NOMO-1 treated with dmso at 0.1 percent for 144 hours (cell line): ENCODE data around the gene DUSP1.

Source experiments
- DNase-seq: peaks from one replicate; lab custom pipeline; 2025; ENCODE audit not compliant: unreplicated experiment; lab: John Stamatoyannopoulos, UW

Gene DUSP1

DNA sequence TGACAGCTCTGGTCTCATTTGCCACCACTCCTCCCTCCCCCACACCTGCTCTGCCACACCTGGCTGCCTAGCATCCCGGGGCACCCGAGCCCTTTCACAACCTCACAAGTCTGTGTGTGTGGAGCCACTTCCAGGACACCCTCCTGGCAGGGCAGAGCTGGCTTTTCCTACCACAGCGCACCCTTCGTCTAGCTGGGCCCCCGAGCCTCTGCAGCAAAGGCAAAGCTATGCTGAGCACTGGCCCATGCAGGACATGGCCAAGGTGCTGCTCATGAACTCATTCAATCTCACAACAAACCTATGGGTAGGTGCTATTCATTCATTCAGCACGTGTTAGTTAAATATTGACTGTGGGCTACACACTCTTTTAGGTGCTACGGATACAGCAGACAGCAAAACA lies 43.4 kb downstream of the DUSP1 start:
- no peak for DNase-seq

DNA sequence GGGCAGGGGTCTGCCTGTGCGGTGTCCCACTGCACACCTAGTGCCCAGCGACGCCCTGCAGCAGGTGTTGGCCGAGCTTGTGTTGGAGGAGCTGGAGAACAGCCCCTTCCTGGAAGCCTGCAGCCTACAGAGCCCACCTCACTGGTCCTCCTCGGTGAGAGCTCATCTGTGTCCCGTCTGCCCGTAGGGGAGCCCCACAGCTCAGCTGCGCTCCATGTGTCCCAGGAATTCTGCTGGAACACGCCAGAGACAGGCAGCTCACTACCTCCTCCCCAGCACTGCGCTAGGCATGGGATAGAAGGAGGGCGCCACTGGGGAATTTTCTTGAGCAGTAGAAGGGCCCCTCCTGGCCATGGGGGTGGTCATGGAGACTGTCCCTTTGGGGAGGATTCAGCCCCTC lies 44.0 kb downstream of the DUSP1 start:
- no peak for DNase-seq

DNA sequence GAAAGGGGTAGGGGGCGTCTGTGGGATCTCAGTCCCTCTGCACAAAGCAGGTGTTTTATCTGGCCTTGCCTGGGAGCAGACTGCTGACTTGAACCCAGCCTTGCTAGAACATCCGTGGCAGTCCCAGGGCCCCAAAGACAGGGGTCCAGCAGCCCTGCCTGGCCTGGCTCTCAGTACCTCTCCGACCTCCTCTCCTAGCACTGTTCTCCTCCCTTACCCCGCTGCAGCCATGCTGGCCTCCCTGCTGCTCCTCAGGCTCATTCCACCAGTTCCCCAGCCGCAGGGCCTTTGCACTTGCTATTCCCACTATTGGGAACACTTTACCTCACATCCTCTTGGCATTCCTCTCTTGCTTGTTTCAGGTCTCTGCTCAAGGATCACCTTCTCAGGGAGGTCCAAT lies 45.2 kb downstream of the DUSP1 start:
- DNase-seq: no peak

DNA sequence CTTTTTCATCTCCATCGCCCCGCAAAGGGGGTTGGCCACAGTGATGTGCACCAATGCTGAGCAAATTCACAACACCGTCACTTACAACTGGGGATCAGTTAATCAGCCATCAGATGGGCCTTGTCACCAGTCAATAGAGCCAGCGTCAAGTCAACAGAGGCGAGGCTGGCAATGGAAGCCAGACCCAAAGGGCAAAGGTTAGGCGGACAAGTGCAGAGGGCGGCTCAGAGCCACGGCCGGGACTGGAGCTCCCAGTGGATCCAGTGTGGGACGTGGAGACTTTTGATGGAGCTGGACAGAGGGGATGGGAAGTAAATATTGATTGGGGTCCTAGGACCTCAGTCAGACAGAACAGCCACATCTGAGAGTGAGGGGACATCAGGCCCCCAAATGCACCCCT lies 45.7 kb downstream of the DUSP1 start:
- DNase-seq: no peak

DNA sequence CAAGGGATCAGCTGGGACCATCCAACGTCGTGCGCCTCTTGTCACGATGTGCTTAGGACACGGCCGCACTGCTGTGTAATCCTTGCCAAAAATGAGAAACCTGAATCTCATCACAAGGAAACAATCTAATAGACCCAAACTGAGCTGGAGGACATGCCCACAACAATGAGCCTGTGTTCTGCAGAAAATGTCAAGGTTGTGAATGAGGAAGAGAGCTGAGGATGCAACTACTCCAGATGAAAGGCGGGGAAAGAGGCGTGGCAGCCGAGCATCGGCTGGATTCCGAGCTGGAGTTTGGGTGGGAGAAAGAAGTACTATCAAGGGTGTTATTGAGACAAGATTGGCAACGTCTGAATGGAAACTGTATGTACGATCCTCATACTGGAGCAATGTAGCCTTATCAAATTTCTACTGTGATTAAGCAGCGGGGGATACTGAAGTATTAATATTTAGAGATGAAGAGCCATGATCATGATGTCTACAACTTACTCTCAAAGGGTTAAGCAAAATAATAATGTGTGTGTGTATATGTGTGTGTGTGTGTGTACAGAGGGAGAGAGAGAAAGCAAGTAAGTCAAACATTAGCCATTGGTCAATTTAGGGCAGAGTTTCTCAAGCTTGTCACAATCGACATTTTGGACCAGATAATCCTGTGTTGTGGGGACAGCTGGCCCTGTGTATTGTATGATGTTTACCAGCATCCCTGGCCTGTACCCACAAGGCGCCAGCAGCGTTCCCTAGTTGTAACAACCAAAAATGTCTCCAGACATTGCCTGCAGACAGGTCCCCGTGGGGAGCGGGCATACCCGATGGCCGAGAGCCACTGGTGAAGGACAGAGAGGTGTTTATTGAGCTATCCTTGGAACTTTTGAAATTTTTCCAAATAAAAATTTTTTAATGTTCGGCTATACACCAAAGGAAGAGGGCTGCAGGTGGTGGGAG lies 46.5 kb downstream of the DUSP1 start:
- DNase-seq: no peak

DNA sequence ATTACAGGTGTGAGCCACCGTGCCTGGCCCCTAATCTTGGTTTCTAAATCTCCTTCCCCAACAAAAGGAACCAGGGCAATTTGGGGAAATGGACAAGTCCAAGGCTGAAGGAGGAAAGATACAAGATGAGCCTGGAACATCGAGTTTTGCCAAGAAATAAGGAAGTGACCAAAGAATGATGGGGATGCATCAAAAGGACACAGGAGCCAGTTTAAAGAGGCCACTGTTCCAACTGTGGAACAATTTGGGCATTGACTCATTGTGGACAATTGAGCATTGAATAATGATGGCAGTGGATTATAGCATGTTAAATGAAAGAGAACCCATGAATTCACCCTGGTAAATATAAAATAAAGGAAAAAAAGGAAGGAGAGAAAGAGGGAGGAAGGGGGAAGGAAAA lies 47.5 kb downstream of the DUSP1 start:
- no peak for DNase-seq

DNA sequence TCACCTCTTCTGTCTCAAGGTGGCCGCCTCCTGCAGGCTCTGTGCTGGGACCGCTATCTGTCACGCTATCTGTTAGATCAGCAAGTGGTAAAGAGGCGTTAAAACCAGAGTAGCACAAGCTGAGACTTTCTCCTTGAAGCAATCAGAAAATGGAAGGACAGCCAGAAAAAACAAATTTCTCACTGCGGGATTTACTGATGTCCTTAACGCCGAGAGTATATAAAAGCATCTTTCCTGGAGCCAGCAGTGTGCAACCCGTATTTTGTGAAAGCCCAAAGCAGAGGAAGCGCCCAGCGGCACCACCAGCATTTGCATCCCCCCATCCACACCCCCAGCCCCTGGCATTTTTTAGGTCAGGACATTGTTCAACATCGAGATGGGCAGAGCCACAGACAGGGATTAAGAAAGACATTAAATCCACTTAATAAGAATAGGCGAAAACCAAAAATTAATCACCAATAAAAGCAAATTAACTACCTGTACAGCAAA lies 48.6 kb downstream of the DUSP1 start:
- DNase-seq: no peak

DNA sequence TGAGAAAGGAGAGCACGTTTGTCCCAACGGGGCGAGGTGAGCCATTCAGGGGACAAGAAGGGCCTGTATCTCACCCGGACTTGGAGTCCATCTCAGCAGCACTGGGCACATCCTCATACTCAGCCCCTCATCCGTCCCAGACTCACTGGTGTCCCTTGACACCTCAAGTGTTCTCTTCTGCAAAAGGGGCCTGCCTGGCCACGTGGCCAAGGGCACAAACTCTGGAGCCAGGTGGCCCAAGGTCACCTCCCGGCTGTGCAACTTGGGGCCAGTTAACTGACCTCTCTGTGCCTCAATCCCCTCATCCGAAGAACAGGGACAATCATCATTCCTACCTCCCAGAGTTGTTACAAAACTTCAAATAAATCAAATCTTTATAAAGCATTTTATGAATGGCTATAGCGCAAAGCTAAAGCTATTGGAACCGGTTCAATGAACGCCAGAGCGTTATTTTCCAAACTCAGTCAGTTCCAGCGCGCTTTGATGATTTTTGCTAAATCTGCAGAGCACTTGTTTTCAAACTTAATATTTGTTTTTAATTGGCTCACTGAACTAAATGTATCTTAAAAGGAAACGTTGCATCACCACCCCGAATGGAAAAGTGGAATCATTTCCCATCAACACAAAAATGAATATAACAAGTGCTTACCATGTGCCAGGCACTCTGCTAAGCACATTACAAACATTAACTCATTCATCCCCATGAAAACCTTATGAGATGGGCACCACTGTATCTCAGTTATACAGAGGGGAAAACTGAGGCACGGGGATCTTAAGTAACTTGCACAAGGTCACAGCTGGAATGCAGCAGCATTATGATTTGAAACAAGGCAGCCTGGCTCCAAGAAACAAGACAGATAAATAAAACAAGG lies 49.3 kb downstream of the DUSP1 start:
- DNase-seq: no peak

DNA sequence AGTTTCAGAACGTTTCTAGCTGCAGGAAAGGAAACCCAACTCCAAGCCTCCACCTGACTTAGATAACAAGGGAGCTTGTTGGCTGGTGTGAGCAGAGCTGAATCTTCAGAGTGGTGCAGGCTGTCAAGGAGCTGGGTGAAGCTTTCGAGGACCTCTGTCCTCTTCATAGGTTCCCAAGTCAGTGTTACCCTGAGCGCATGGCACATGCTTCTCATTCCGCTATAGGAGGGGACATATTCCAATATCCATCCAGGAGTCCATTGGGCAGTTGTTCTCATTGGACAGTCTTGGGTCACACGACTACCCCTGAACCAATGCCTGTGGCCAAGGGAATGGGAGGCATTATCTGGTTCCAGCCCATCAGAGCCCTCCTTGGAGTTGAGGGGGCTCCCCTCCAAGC lies 50.3 kb downstream of the DUSP1 start:
- DNase-seq: no peak

DNA sequence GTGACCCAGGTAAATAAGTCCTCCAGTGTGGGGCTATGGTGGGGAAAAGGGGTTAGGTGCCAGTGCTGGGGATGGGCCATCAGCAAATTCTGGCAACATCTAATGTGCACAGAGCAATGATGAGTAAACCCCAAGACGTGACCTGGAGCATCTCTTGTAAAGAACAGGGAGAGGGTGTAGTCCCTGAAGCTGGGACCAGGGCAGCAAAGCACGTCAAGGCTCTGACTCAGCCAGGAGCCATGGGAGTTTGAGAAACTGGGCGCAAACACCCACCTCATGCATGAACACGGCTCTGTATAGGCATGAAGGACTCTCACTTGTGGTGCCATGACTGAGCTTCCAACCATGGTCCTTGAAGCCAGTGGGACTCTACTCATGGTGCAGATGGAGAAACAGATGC lies 51.8 kb downstream of the DUSP1 start:
- DNase-seq: no peak

DNA sequence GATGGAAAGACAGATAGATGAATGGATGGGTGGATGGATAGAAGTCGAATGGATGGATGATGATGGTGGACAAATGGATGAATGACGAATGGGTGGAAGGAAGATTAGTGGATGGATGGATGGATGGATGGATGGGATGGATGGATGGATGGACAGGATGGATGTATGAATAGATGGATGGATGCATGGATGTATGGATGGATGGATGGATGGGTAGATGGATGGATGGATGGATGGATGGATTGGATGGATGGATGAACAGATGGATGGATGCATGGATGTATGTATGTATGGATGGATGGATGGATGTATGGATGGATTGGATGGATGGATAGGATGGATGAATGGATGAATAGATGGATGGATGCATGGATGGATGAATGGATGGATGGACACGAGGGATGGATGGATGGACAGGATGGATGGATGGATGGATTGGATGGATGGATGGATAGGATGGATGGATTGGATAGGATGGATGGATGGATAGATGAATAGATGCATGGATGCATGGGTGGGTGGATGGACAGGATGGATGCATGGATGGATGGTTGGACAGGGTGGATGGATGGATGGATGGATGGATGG lies 52.4 kb downstream of the DUSP1 start:
- no peak for DNase-seq
